SK-N-SH (cell line): ENCODE measurements around the gene CYP46A1. TPM values are rescaled to one million over a fixed set of nuclear protein-coding genes. Genes with fewer than 3 reads are reported as not detected.
A peak's percentile ranks its signal among the peaks of the same experiment; 100 is the strongest.

Experiments
- CTCF ChIA-PET: fragments of 300-600, 350-600 bp; formaldehyde crosslinking; extraction: SDS; loops from one replicate; lab custom pipeline; 2021; lab: Yijun Ruan, JAX
- POLR2A ChIA-PET: fragments of 350-600 bp; sonication (Branson Sonifier 250); formaldehyde crosslinking; extraction: SDS; loops from one replicate; lab custom pipeline; 2020; ENCODE audit warnings: antibody characterized with exemption, inconsistent platforms; lab: Yijun Ruan, JAX
- DNase-seq: peaks from one replicate; pipeline ENCODE4 v3.0.0; 2012
- H2AFZ ChIP-seq: fragments of 200-600 bp; sonication (generic); 2 replicates; pipeline ENCODE4 v1.8.1; 2016; ENCODE audit warnings: antibody characterized with exemption, mild to moderate bottlenecking, low read depth
- H3F3A ChIP-seq: fragments of 200-600 bp; sonication (generic); replicated peaks from 2 replicates; pipeline ENCODE3; 2016; ENCODE audit warnings: antibody characterized with exemption, mild to moderate bottlenecking; ENCODE audit not compliant: insufficient read depth
- H3K27ac ChIP-seq, 2 experiments: fragments of 200-500 bp in 1 of 2; fragments of 200-600 bp in 1 of 2; sonication (Bioruptor generic) in 1 of 2; sonication (generic), shearing (Covaris generic) in 1 of 2; 2 replicates each; pipeline versions ENCODE4 v1.5.1 to v1.6.1; 2014 to 2016; ENCODE audit warnings: low read depth in 2 of 2, inconsistent platforms in 1 of 2, low read length in 1 of 2, mild to moderate bottlenecking in 1 of 2, mixed read lengths in 1 of 2
- H3K27me3 ChIP-seq: fragments of 200-600 bp; sonication (generic), shearing (Covaris generic); 2 replicates; pipeline ENCODE4 v1.6.1; 2016; ENCODE audit warnings: mixed run types; ENCODE audit not compliant: insufficient read depth
- H3K36me3 ChIP-seq, 2 experiments: fragments of 200-500 bp in 1 of 2; fragments of 200-600 bp in 1 of 2; sonication (Bioruptor generic) in 1 of 2; sonication (generic) in 1 of 2; replicated peaks in 1 of 2; 2 replicates each; pipeline versions ENCODE3 to v1.5.1; 2014 to 2016; ENCODE audit warnings: low read length in 1 of 2, mild to moderate bottlenecking in 1 of 2; ENCODE audit not compliant: insufficient read depth in 2 of 2, control insufficient read depth in 1 of 2
- H3K4me1 ChIP-seq, 2 experiments: fragments of 200-500 bp in 1 of 2; fragments of 200-600 bp in 1 of 2; sonication (Bioruptor generic) in 1 of 2; sonication (generic), shearing (Covaris generic) in 1 of 2; 2 replicates each; pipeline versions ENCODE4 v1.5.1 to v1.6.1; 2014 to 2016; ENCODE audit warnings: low read depth in 1 of 2, low read length in 1 of 2, mixed run types in 1 of 2; ENCODE audit not compliant: insufficient read depth in 2 of 2, control insufficient read depth in 1 of 2
- H3K4me2 ChIP-seq: fragments of 200-600 bp; sonication (generic), shearing (Covaris generic); 2 replicates; pipeline ENCODE4 v1.6.1; 2017; ENCODE audit warnings: mixed run types
- H3K4me3 ChIP-seq, 2 experiments: fragments of 200-500 bp in 1 of 2; fragments of 200-600 bp in 1 of 2; sonication (Bioruptor generic) in 1 of 2; sonication (generic), shearing (Covaris generic) in 1 of 2; 2 replicates each; pipeline versions ENCODE4 v1.5.1 to v1.8.1; 2014 to 2016; ENCODE audit warnings: low read depth in 2 of 2, inconsistent platforms in 1 of 2, low read length in 1 of 2, mild to moderate bottlenecking in 1 of 2, mixed read lengths in 1 of 2, moderate library complexity in 1 of 2
- H3K79me2 ChIP-seq: fragments of 200-600 bp; sonication (generic); 2 replicates; pipeline ENCODE4 v1.8.1; 2017; ENCODE audit warnings: mild to moderate bottlenecking; ENCODE audit not compliant: insufficient read depth
- H3K9ac ChIP-seq: fragments of 200-600 bp; sonication (generic); 2 replicates; pipeline ENCODE4 v1.6.1; 2017; ENCODE audit warnings: mixed run types
- H3K9me2 ChIP-seq: fragments of 200-600 bp; sonication (generic); 2 replicates; pipeline ENCODE4 v1.6.1; 2017; ENCODE audit warnings: mixed run types
- H3K9me3 ChIP-seq: fragments of 200-600 bp; sonication (generic); 2 replicates; pipeline ENCODE4 v1.6.1; 2017; ENCODE audit warnings: mixed run types, mild to moderate bottlenecking, moderate library complexity
- H4K20me1 ChIP-seq: fragments of 200-600 bp; sonication (generic); 2 replicates; pipeline ENCODE4 v1.6.1; 2017; ENCODE audit warnings: mild to moderate bottlenecking, mixed run types; ENCODE audit not compliant: insufficient read depth
- CHD2 ChIP-seq: fragments of 150-350 bp; IDR thresholded peaks from 2 replicates; pipeline ENCODE4 v1.6.1; 2018; ENCODE audit warnings: low read length; ENCODE audit not compliant: partially characterized antibody
- EP300 ChIP-seq, 2 experiments: IDR thresholded peaks; 2 replicates each; pipeline versions ENCODE4 v1.4.0 to v1.6.1; 2012; ENCODE audit warnings: borderline replicate concordance in 1 of 2, low read depth in 1 of 2, low read length in 1 of 2
- FOXJ3 ChIP-seq: sonication (generic); formaldehyde crosslinking; IDR thresholded peaks from 2 replicates; pipeline ENCODE4 v1.5.1; 2020; ENCODE audit warnings: mild to moderate bottlenecking, missing genetic modification reagents
- GATA2 ChIP-seq: sonication (generic); formaldehyde crosslinking; IDR thresholded peaks from 2 replicates; pipeline ENCODE4 v1.5.0; 2020; ENCODE audit warnings: mild to moderate bottlenecking, missing genetic modification reagents
- JUND ChIP-seq: IDR thresholded peaks from 2 replicates; pipeline ENCODE4 v1.4.0; 2012
- MXI1 ChIP-seq: IDR thresholded peaks from 2 replicates; pipeline ENCODE4 v1.6.1; 2012; ENCODE audit warnings: mild to moderate bottlenecking, low read depth, low read length, improper control_type of control experiment
- PBX3 ChIP-seq: IDR thresholded peaks from 2 replicates; pipeline ENCODE4; 2012
- RAD21 ChIP-seq: IDR thresholded peaks from 2 replicates; pipeline ENCODE4 v1.6.1; 2012; ENCODE audit warnings: mild to moderate bottlenecking, low read length
- REST ChIP-seq: IDR thresholded peaks from 2 replicates; pipeline ENCODE4 v1.6.1; 2012; ENCODE audit warnings: mild to moderate bottlenecking, low read depth, low read length, moderate library complexity
- RXRA ChIP-seq: IDR thresholded peaks from 2 replicates; pipeline ENCODE4 v1.4.0; 2012; ENCODE audit warnings: low read depth, mild to moderate bottlenecking, borderline replicate concordance
- SIN3A ChIP-seq: IDR thresholded peaks from 2 replicates; pipeline ENCODE4 v1.6.1; 2012; ENCODE audit warnings: low read depth, mild to moderate bottlenecking, low read length, moderate library complexity, borderline replicate concordance
- SMC3 ChIP-seq: IDR thresholded peaks from 2 replicates; pipeline ENCODE4 v1.6.1; 2012; ENCODE audit warnings: low read depth, low read length, improper control_type of control experiment
- TAF1 ChIP-seq: IDR thresholded peaks from 2 replicates; pipeline ENCODE4 v1.6.1; 2012; ENCODE audit warnings: low read depth, mild to moderate bottlenecking, low read length, moderate library complexity, borderline replicate concordance
- TEAD4 ChIP-seq: IDR thresholded peaks from 2 replicates; pipeline ENCODE4 v1.4.0; 2012; ENCODE audit warnings: mild to moderate bottlenecking, borderline replicate concordance; ENCODE audit not compliant: insufficient read depth
- USF1 ChIP-seq: IDR thresholded peaks from 2 replicates; pipeline ENCODE4 v1.4.0; 2012; ENCODE audit warnings: low read depth, borderline replicate concordance
- USF2 ChIP-seq: fragments of 150-350 bp; IDR thresholded peaks from 2 replicates; pipeline ENCODE4 v1.6.1; 2017; ENCODE audit warnings: antibody characterized with exemption, low read length, low read depth, borderline replicate concordance
- YY1 ChIP-seq: IDR thresholded peaks from 2 replicates; pipeline ENCODE4 v1.4.0; 2012; ENCODE audit warnings: low read depth, mild to moderate bottlenecking
- WGBS: methylation state at CpG from one replicate; pipeline ENCODE4 v1.1.6; 2017; ENCODE audit warnings: low lambda C conversion rate; 5-methylcytosine and 5-hydroxymethylcytosine counted together
- polyA plus RNA-seq, 3 experiments: library from polyadenylated mRNA; depleted of rRNA; stranded (reverse); fragments of >200 nt; gene quantifications; 2 replicates each; pipeline ENCODE4 v1.2.3, GENCODE V29; 2012

CYP46A1 gene
- polyA plus RNA-seq, 1 of the 3 experiments (the other 2 are of a cell fraction), result 0.30 TPM

- ChIA-PET CTCF (interaction anchor here (0.8 to 1.6 kb wide), 4 partner anchors 14 to 162 kb away, joined by 3 to 8 read pairs (median 3); no protein-coding TSS in a partner anchor), POLR2A (no interaction called here)
- H3K4me2 ChIP-seq, result no peak overlapping the region
- no peaks in the 10 kb centered on the region for H4K20me1 ChIP-seq
- no peak overlapping the region for H3K27ac ChIP-seq
- no peak overlapping the region for H2AFZ ChIP-seq
- H3K9me3 ChIP-seq, result no peaks in the 10 kb centered on the region
- no peaks in the 10 kb centered on the region for H3K27me3 ChIP-seq
- no peak for TF ChIP-seq SMC3
- TF ChIP-seq GATA2 (CRISPR knock-in tag), result no peak
- TF ChIP-seq TEAD4, result no peak
- TF ChIP-seq EP300 (IDR thresholded peaks at IDR 0.05; ENCODE audit: borderline replicate concordance in 1 of 2, low read depth in 1 of 2, low read length in 1 of 2), result no peak
- TF ChIP-seq USF2, result no peak
- TF ChIP-seq JUND, result no peak
- TF ChIP-seq TAF1, result no peak
- TF ChIP-seq YY1, result no peak
- TF ChIP-seq SIN3A, result no peak
- TF ChIP-seq FOXJ3 (CRISPR knock-in tag), result no peak
- TF ChIP-seq REST, result no peak
- no peak for TF ChIP-seq PBX3
- no peak for TF ChIP-seq USF1
- no peak for TF ChIP-seq RXRA
- TF ChIP-seq MXI1, result no peak
- no peak for TF ChIP-seq RAD21
- TF ChIP-seq CHD2, result no peak
- no peak overlapping the region for H3K4me3 ChIP-seq
- 78% methylated on average over 2 of the region's 26 CpGs for WGBS
- no peaks in the 10 kb centered on the region for H3F3A ChIP-seq
- H3K79me2 ChIP-seq, result no peaks in the 10 kb centered on the region
- no peaks in the 10 kb centered on the region for H3K9me2 ChIP-seq
- H3K36me3 ChIP-seq, result no peaks in the 10 kb centered on the region
- peaks cover 0 to 8% of the 10 kb centered on the region in 2 experiments; a peak in 1 of 4 replicates for H3K4me1 ChIP-seq
- no peak overlapping the region for H3K9ac ChIP-seq
- DNase-seq, result peak; percentile 67
Measured at GRCh38 chr14:99737451-99737951, 53.4 kb downstream of the CYP46A1 start.
